ENCODE measurements around the gene HPGDS.

DNA sequence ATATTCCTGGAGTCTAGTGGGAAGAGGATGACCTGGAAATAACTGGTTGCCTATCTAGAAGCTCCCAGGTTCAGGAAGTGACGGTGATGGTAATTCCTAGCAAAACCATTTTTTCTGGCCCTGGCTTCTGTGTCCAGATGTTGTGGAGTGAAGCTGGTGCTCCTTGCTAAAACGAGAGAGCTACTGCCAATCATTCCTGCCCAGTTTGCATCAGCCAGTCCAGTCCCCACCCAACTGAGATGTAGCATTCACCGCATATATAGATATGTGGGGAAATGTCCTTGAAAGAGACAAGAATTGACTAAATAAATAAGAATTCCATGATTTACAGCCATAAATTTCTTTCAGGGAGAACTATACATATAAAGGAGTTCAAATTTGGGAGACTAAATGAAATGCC lies 6.3 kb downstream of the HPGDS start:
- TF ChIP-seq, protein P1, sequence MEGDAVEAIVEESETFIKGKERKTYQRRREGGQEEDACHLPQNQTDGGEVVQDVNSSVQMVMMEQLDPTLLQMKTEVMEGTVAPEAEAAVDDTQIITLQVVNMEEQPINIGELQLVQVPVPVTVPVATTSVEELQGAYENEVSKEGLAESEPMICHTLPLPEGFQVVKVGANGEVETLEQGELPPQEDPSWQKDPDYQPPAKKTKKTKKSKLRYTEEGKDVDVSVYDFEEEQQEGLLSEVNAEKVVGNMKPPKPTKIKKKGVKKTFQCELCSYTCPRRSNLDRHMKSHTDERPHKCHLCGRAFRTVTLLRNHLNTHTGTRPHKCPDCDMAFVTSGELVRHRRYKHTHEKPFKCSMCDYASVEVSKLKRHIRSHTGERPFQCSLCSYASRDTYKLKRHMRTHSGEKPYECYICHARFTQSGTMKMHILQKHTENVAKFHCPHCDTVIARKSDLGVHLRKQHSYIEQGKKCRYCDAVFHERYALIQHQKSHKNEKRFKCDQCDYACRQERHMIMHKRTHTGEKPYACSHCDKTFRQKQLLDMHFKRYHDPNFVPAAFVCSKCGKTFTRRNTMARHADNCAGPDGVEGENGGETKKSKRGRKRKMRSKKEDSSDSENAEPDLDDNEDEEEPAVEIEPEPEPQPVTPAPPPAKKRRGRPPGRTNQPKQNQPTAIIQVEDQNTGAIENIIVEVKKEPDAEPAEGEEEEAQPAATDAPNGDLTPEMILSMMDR (IDR thresholded peaks at IDR 0.05), result no peak
- TF ChIP-seq EZH2phosphoT487 (IDR thresholded peaks at IDR 0.05; ENCODE audit: borderline replicate concordance, low read depth), result no peak
- no peak for TF ChIP-seq TCF12 (IDR thresholded peaks at IDR 0.05)
- no peak for TF ChIP-seq NRF1 (IDR thresholded peaks at IDR 0.05; ENCODE audit: low read depth, low read length)
- TF ChIP-seq TAF1 (IDR thresholded peaks at IDR 0.05; ENCODE audit: borderline replicate concordance, low read depth, low read length), result no peak
- TF ChIP-seq POLR2AphosphoS5 (IDR thresholded peaks at IDR 0.05; ENCODE audit: low read depth, low read length), result no peak
- TF ChIP-seq EP300 (IDR thresholded peaks at IDR 0.05; ENCODE audit: borderline replicate concordance in 1 of 2, low read depth in 1 of 2, low read length in 1 of 2), result no peak

All from SK-N-SH (cell line).